NB4 (cell line): Measurements from ENCODE around the gene PSMC1.

Experiments
- CTCF ChIP-seq: IDR thresholded peaks from one replicate; pipeline ENCODE4 v1.5.1; 2012; ENCODE audit warnings: low read depth, low read length
- MAX ChIP-seq: IDR thresholded peaks from 2 replicates; pipeline ENCODE4 v1.6.1; 2011; ENCODE audit warnings: low read depth, low read length
- MYC ChIP-seq: IDR thresholded peaks from 2 replicates; pipeline ENCODE4 v1.6.1; 2011; ENCODE audit warnings: low read depth, low read length
- POLR2A ChIP-seq: IDR thresholded peaks from 2 replicates; pipeline ENCODE4 v1.6.1; 2011; ENCODE audit warnings: mild to moderate bottlenecking; ENCODE audit not compliant: insufficient read length; ENCODE audit errors: extremely low read depth

DNA sequence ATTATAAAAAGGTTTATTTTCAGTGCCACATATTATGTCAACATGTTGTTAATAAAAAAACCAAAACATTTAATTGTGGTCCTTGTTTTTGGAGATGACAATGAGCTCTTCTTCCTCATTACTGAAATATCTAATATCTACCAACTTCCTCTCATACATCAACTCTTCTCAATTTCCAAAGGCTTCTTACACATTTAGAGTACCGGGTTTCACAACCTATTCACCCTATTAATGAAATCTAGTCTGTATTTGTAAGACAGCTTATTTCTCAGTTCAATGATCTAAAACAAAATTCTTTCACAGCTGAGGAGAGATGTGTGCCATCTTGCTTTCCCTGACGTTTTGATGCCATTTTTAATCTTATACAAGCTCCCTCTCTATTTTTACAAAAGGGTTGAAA, 60.9 kb downstream of the PSMC1 start:
- TF ChIP-seq CTCF (no peak), POLR2A (no peak), MYC (no peak), MAX (no peak)
